K562 (cell line): ENCODE measurements around the gene SYS1. TPM values are rescaled to one million over a fixed set of nuclear protein-coding genes. Genes with fewer than 3 reads are reported as not detected.

Source experiments
- ATAC-seq: fragments of 200-7000 bp; cut with Tn5 transposase; 3 replicates; pipeline ENCODE4 v1.9.1; 2020; ENCODE audit warnings: moderate library complexity
- BruUV-seq: library from RNA; stranded (reverse); fragments of 400-500 nt; replicated peaks from 2 replicates; lab custom pipeline; 2021; lab: Mats Ljungman, UMichigan
- CTCF ChIA-PET: fragments of 300-600 bp; formaldehyde crosslinking; extraction: SDS; loops from one replicate; lab custom pipeline; 2021; ENCODE audit warnings: low intra/inter-chr PET ratio; lab: Yijun Ruan, JAX
- POLR2A ChIA-PET: fragments of 300-600, 350-650 bp; sonication (Branson Sonifier 250); formaldehyde crosslinking; extraction: SDS; loops from one replicate; lab custom pipeline; 2021; ENCODE audit warnings: antibody characterized with exemption, inconsistent platforms; lab: Yijun Ruan, JAX
- DNase-seq, 4 experiments: peaks; one replicate each; pipeline versions ENCODE4 v3.0.0 to v3.0.0-alpha.2; 2011 to 2018; ENCODE audit warnings: low spot score in 3 of 4, mixed read lengths in 3 of 4; ENCODE audit errors: extremely low read depth in 1 of 4
- FAIRE-seq: peaks from 2 replicates; lab custom pipeline; 2011; peaks lifted over from hg19 to GRCh38; lab: Jason Lieb, UNC
- H2AFZ ChIP-seq: 2 replicates; pipeline ENCODE4 v1.6.0; 2011; ENCODE audit warnings: low read depth, low read length, control low read depth, inconsistent platforms
- H3K27ac ChIP-seq: fragments of 200-600 bp; 3 replicates; pipeline ENCODE4 v1.8.0; 2011; ENCODE audit warnings: low read depth, mild to moderate bottlenecking, control low read depth, inconsistent platforms, low read length, moderate library complexity, mixed read lengths; ENCODE audit errors: extremely low read depth
- H3K27me3 ChIP-seq, 2 experiments: fragments of 300-600 bp in 1 of 2; 2 replicates in 1 of 2; 3 replicates in 1 of 2; pipeline versions ENCODE4 v1.6.0 to v1.8.0; 2011; ENCODE audit warnings: inconsistent platforms in 2 of 2, low read length in 2 of 2, mild to moderate bottlenecking in 1 of 2, mixed read lengths in 1 of 2, moderate library complexity in 1 of 2; ENCODE audit not compliant: control insufficient read depth in 2 of 2, insufficient read depth in 2 of 2
- H3K36me3 ChIP-seq: fragments of 300-600 bp; 3 replicates; pipeline ENCODE4 v1.8.0; 2011; ENCODE audit warnings: mild to moderate bottlenecking, low read length, inconsistent platforms; ENCODE audit not compliant: control insufficient read depth, insufficient read depth
- H3K4me1 ChIP-seq, 2 experiments: fragments of 200-600 bp in 1 of 2; replicated peaks in 1 of 2; 2 replicates in 1 of 2; 3 replicates in 1 of 2; pipeline versions ENCODE4 v1.5.1 to v1.8.0; 2011; ENCODE audit warnings: inconsistent platforms in 2 of 2, low read length in 2 of 2, mild to moderate bottlenecking in 1 of 2, mixed read lengths in 1 of 2, moderate library complexity in 1 of 2; ENCODE audit not compliant: control insufficient read depth in 2 of 2, insufficient read depth in 2 of 2
- H3K4me2 ChIP-seq: 2 replicates; pipeline ENCODE4 v1.6.1; 2011; ENCODE audit warnings: low read length, control low read depth, inconsistent platforms, mixed read lengths; ENCODE audit not compliant: insufficient read depth
- H3K4me3 ChIP-seq: fragments of 200-600 bp; sonication (generic), shearing (Covaris generic); 2 replicates; pipeline ENCODE4 v1.5.1; 2016; ENCODE audit warnings: control low read depth, inconsistent platforms
- H3K79me2 ChIP-seq: fragments of 200-600 bp; 3 replicates; pipeline ENCODE4 v1.8.0; 2011; ENCODE audit warnings: low read length, inconsistent platforms; ENCODE audit not compliant: control insufficient read depth, insufficient read depth
- H3K9ac ChIP-seq, 2 experiments: 2 replicates each; pipeline versions ENCODE4 v1.6.0 to v1.6.1; 2011; ENCODE audit warnings: low read depth in 2 of 2, low read length in 2 of 2, control low read depth in 1 of 2, inconsistent platforms in 1 of 2, mild to moderate bottlenecking in 1 of 2, mixed read lengths in 1 of 2; ENCODE audit not compliant: insufficient read depth in 1 of 2
- H3K9me1 ChIP-seq: one replicate; pipeline ENCODE4 v1.6.0; 2011; ENCODE audit warnings: inconsistent platforms, mild to moderate bottlenecking, low read length, moderate library complexity; ENCODE audit not compliant: control insufficient read depth, insufficient read depth
- H3K9me3 ChIP-seq: replicated peaks from 2 replicates; pipeline ENCODE4 v1.5.1; 2011; ENCODE audit warnings: low read depth, low read length, inconsistent platforms; ENCODE audit not compliant: control insufficient read depth, insufficient read depth
- H4K20me1 ChIP-seq: replicated peaks from 2 replicates; pipeline ENCODE4 v1.6.1; 2011; ENCODE audit warnings: low read length, inconsistent platforms, mixed read lengths; ENCODE audit not compliant: control insufficient read depth, insufficient read depth
- ATF3 ChIP-seq, 2 experiments: fragments of 450-650 bp in 1 of 2; sonication (generic) in 1 of 2; formaldehyde crosslinking in 1 of 2; IDR thresholded peaks in 1 of 2; conservative IDR thresholded peaks in 1 of 2; 2 replicates each; pipeline versions ENCODE4 v1.6.1 to v1.8.1; 2016 to 2023; ENCODE audit warnings: mild to moderate bottlenecking in 2 of 2, moderate library complexity in 2 of 2, inconsistent platforms in 1 of 2, missing genetic modification reagents in 1 of 2
- HDAC2 ChIP-seq: fragments of 450-650 bp; IDR thresholded peaks from 2 replicates; pipeline ENCODE4 v1.6.1; 2016; ENCODE audit warnings: mild to moderate bottlenecking
- HMGXB4 ChIP-seq: sonication (generic); formaldehyde crosslinking; IDR thresholded peaks from 2 replicates; pipeline ENCODE4 v1.8.1; 2023; ENCODE audit warnings: mild to moderate bottlenecking, missing genetic modification reagents
- MAX ChIP-seq: sonication (generic); formaldehyde crosslinking; IDR thresholded peaks from 2 replicates; pipeline ENCODE4 v1.9.0; 2022; ENCODE audit warnings: mild to moderate bottlenecking, missing genetic modification reagents
- POLR2A ChIP-seq: fragments of 450-650 bp; conservative IDR thresholded peaks from 2 replicates; pipeline ENCODE4 v1.6.1; 2016
- PPARD ChIP-seq: fragments of 250-450 bp; sonication (Bioruptor Pico); IDR thresholded peaks from 2 replicates; pipeline ENCODE4 v1.8.0; 2022; ENCODE audit warnings: inconsistent platforms, mild to moderate bottlenecking, moderate library complexity
- RBM22 ChIP-seq: fragments of 200-400 bp; formaldehyde crosslinking; IDR thresholded peaks from 2 replicates; pipeline ENCODE4 v1.6.1; 2018; ENCODE audit warnings: low read length, low read depth; ENCODE audit not compliant: poor library complexity, severe bottlenecking
- WGBS: fragments of 100-300 bp; shearing (Covaris generic); methylation state at CpG from one replicate; pipeline ENCODE4 v1.1.6; 2016; ENCODE audit warnings: low coverage, mixed read lengths; ENCODE audit not compliant: insufficient coverage; ENCODE audit errors: missing lambda C conversion rate; 5-methylcytosine and 5-hydroxymethylcytosine counted together
- in situ Hi-C: fragments of 300-500 bp; cut with MboI; formaldehyde crosslinking; loops from 4 replicates; pipeline ENCODE4 v1.15.0; 2018; ENCODE audit warnings: inconsistent platforms, mixed read lengths
- intact Hi-C: fragments of 100-400 bp; cut with micrococcal nuclease; formaldehyde crosslinking; loops from 2 replicates; pipeline ENCODE4 v1.14.2; 2022
- polyA plus RNA-seq, 8 experiments: library from polyadenylated mRNA; depleted of rRNA in 4 of 8; stranded (reverse) in 5 of 8; unstranded in 3 of 8; fragments of >200 nt; fragmentation: Nextera tagmentation in 2 of 8; fragmentation: Illumina TruSeq in 1 of 8; extraction: Ambion mirVana in 2 of 8; extraction: Trizol in 1 of 8; gene quantifications; 2 replicates each; pipeline versions ENCODE4 v1.2.1 to v1.2.3, GENCODE V29; 2011 to 2014; ENCODE audit warnings: inconsistent platforms in 1 of 8, missing spikeins in 1 of 8
- total RNA-seq, 7 experiments: library from RNA; depleted of rRNA in 6 of 7; stranded (reverse); fragments of >200 nt in 6 of 7; fragmentation: Illumina TruSeq in 2 of 7; extraction: Trizol in 2 of 7; gene quantifications; 2 replicates each; pipeline versions ENCODE4 v1.2.1 to v1.2.3, GENCODE V29; 2011 to 2021; ENCODE audit warnings: low replicate concordance in 1 of 7

SYS1 gene
- total and polyA plus RNA-seq, 9 of the 15 experiments (the other 6 are each of a cell fraction or from before 2014, with no cell fraction given), result 11.1 to 25.2 (median 17.5) TPM

GRCh38 chr20:45367126-45367525 is 4.2 kb downstream of the SYS1 start (continued):
- TF ChIP-seq HMGXB4 (CRISPR knock-in tag) (no peak), RBM22 (no peak)

GRCh38 chr20:45368221-45368980 is 5.4 kb downstream of the SYS1 start:
- Histone ChIP-seq H3K79me2 (peaks cover 19% of the 10 kb centered on the region), H4K20me1 (no peaks in the 10 kb centered on the region), H3K36me3 (peaks cover 39% of the 10 kb centered on the region), H3K4me1 (peaks cover 16 to 17% of the 10 kb centered on the region in 2 experiments; a peak in 4 of 5 replicates), H3K9me3 (no peaks in the 10 kb centered on the region), H3K4me2 (no peak overlapping the region)
- no TSS peak for BruUV-seq
- POLR2A ChIA-PET, result interaction anchor here (0.6 to 1.0 kb wide), 5 partner anchors 27 to 565 kb away, joined by 3 to 5 read pairs (median 3); no protein-coding TSS in a partner anchor
- no peak for DNase-seq
- in situ Hi-C loops, result loop anchor here (5.0 kb wide), 1 partner anchor 46 kb away; no protein-coding TSS in a partner anchor
- intact Hi-C loops, result loop anchor here (10.0 kb wide), 1 partner anchor 606 kb away; the partner anchor contains the start of gene ZNF335
- no peak for TF ChIP-seq PPARD (CRISPR knock-in tag)
- TF ChIP-seq POLR2A, result no peak
- TF ChIP-seq ATF3 (IDR thresholded peaks at IDR 0.05), result no peak
- no peak for TF ChIP-seq ATF3 (CRISPR knock-in tag; conservative IDR thresholded peaks at IDR 0.05)
- no peak for TF ChIP-seq HDAC2
- no peak for TF ChIP-seq MAX (CRISPR knock-in tag)
- TF ChIP-seq, all 486 proteins: peak for 0
- no peak overlapping the region for H3K9ac ChIP-seq
- H2AFZ ChIP-seq, result no peak overlapping the region
- 74% methylated on average over 6 of the region's 6 CpGs for WGBS
- H3K27me3 ChIP-seq, result no peaks in the 10 kb centered on the region
- H3K4me3 ChIP-seq, result no peak overlapping the region
- FAIRE-seq (no peak), ATAC-seq (no peak)
- no peaks in the 10 kb centered on the region for H3K9me1 ChIP-seq
- no peak overlapping the region for H3K27ac ChIP-seq
- CTCF ChIA-PET, result no interaction called here
